ENCODE results near the gene IMPG2. TPM values are rescaled to one million over a fixed set of nuclear protein-coding genes. Genes with fewer than 3 reads are reported as not detected.

IMPG2 gene
- total RNA-seq, 2 donors from 2014 or later = 0.25 to 0.45 TPM

DNA sequence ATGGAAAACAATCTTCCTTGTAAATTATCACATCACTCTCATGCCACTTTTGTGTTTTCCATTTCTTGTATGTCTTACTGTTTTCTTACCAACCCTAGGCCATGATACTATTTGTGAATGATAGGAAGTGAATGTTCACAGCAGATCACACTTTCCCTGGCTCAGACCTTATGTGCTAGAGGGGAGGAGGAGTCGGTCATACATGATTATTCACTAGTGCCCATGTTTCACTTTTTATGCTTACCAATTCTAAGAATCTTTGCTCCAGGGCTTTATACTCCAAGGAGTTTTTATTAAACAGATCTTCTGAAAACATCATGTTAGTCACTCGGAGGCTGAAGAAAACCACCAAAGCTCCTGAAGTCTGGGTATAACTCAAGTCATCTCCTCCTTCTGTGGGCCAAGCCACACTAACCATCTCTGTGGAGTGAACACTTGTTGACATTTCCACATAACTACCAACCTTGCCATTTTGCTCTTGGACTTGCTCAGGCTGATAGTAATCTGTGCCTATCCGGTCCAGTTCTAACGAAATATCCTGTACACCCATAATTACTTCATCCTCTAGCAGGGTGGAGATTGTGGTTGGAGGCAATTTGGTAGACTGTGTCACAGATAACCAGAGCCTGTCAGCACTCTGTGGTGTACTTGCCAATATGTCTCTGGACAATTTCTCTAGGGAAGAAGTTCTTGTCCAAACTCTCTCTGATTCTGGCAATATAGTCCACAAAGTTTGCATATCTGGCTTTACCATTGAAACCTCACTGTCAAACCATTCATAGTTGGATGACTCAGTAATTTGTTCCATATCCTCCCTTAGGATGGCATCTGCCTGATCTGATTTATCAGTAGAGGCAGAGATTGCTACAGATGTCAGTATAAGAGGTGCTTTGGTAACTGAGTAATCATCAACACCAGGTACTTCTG, 76.8 kb downstream of the IMPG2 start:
- DNase-seq (ENCODE audit: low spot score) (no peak), ATAC-seq (peak in 1 of 2 donors; percentile 48)
- no peaks in the 10 kb centered on the region for H3K4me1 Mint-ChIP-seq (ENCODE audit: low read depth in 2 of 2)
- H3K9me3 Mint-ChIP-seq = no peaks in the 10 kb centered on the region
- no peaks in the 10 kb centered on the region for H3K27me3 Mint-ChIP-seq
- peaks cover 9% of the 10 kb centered on the region for H3K36me3 Mint-ChIP-seq
- H3K4me3 Mint-ChIP-seq = no peak overlapping the region
- H3K27ac Mint-ChIP-seq = no peak overlapping the region

DNA sequence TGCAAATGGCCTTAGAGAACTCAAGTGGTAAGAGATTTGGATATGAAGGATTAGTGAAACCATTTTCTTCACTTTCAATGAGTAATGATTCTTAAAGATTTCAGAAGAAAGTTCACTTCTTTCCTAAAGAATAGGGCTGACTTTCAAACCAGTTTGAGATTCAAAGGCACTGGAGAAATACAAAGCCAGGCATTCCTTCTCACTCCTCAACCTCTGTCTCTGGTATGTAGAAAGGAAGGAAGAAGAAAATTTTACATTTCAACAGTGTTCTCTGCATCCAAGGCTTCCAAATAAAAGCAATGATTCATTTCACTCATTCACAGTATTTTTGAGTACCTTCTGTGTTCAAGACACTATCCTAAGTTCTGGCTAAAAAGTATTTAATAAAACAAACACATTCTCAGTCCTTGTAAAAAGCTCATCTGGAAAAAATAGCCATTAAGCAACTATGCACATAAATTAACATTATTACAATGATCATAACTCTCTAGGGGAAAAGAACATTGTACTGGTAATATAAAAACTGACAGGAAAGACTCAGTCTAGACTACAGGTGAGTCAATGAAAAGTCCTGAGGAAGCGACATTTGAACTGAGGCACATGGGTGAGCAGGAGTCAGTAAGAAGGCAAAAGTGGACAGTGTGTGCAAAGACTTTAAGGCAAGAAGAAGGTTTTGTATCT, 79.5 kb downstream of the IMPG2 start:
- DNase-seq (ENCODE audit: low spot score) (no peak), ATAC-seq (no peak)
- peaks cover 6% of the 10 kb centered on the region for H3K36me3 Mint-ChIP-seq
- no peaks in the 10 kb centered on the region for H3K9me3 Mint-ChIP-seq
- no peaks in the 10 kb centered on the region for H3K27me3 Mint-ChIP-seq
- H3K4me3 Mint-ChIP-seq = no peak overlapping the region
- H3K27ac Mint-ChIP-seq = no peak overlapping the region
- H3K4me1 Mint-ChIP-seq (ENCODE audit: low read depth in 2 of 2) = no peaks in the 10 kb centered on the region

DNA sequence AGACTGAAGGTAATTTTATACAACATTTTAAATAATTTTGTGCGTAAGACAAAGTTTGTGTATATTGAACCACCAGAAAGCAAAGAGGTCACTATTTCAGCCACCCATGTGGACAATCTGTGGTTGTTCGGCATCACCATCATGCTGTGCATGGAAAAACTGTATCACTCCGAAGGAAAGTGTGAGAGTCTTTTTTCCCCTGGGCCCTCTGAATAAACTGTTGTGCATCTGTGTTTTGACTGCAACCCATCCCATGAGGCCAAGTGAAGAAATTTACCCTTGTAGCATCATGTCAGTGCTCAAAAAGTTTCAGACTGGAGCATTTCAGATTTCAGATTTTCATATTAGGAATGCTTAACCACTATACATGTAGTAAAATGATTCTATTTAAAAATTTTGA, 85.3 kb downstream of the IMPG2 start:
- no peak for ATAC-seq
- Mint-ChIP-seq H3K4me3 (no peak overlapping the region), H3K27ac (no peak overlapping the region), H3K36me3 (no peaks in the 10 kb centered on the region), H3K27me3 (no peaks in the 10 kb centered on the region), H3K9me3 (no peaks in the 10 kb centered on the region), H3K4me1 (ENCODE audit: low read depth in 2 of 2) (no peaks in the 10 kb centered on the region)
- no peak for DNase-seq (ENCODE audit: low spot score)

DNA sequence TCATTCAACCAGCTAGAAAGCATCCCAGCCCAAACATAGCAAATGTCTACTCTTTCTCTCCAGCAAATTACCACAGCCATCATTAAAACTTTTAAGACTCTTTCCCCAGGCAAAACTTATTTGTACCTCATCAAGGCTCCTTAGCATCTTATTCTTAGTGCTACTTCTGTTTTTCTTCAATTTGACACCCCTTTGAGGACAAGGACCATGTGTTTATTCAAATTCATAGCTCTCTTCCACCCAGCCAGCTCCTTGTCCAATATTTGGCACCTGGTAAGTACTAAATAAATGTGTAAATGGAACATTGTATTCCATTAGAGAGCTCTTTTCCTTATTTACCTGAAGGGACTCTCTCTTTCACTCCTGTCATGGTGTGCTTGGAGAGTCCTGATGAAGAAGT, 89.8 kb downstream of the IMPG2 start:
- H3K4me1 Mint-ChIP-seq (ENCODE audit: low read depth in 2 of 2) = no peaks in the 10 kb centered on the region
- no peak for DNase-seq (ENCODE audit: low spot score)
- H3K27me3 Mint-ChIP-seq = no peaks in the 10 kb centered on the region
- H3K27ac Mint-ChIP-seq = no peak overlapping the region
- no peak for ATAC-seq
- no peak overlapping the region for H3K4me3 Mint-ChIP-seq
- no peaks in the 10 kb centered on the region for H3K9me3 Mint-ChIP-seq
- no peaks in the 10 kb centered on the region for H3K36me3 Mint-ChIP-seq

DNA sequence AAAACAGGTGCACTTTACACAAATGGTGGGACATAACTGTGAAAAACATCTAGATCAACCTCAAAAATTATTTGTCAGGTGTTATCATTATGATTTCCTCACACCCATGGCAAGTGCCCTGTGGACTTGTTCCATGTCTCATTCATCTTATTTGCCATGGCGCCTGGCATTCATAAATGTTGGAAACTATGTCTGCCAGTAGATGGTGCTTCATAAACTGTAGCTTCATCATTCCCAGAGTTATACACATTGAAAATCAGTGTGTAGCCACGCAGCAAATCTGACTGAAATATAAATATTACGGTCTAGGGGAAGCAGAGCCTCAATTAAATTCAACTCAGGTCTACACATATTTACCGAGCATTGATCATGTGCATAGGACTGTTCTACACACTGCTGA, 90.7 kb downstream of the IMPG2 start:
- no peaks in the 10 kb centered on the region for H3K27me3 Mint-ChIP-seq
- no peak overlapping the region for H3K27ac Mint-ChIP-seq
- ATAC-seq (no peak), DNase-seq (ENCODE audit: low spot score) (no peak)
- no peaks in the 10 kb centered on the region for H3K4me1 Mint-ChIP-seq (ENCODE audit: low read depth in 2 of 2)
- H3K9me3 Mint-ChIP-seq = no peaks in the 10 kb centered on the region
- H3K36me3 Mint-ChIP-seq = no peaks in the 10 kb centered on the region
- no peak overlapping the region for H3K4me3 Mint-ChIP-seq

DNA sequence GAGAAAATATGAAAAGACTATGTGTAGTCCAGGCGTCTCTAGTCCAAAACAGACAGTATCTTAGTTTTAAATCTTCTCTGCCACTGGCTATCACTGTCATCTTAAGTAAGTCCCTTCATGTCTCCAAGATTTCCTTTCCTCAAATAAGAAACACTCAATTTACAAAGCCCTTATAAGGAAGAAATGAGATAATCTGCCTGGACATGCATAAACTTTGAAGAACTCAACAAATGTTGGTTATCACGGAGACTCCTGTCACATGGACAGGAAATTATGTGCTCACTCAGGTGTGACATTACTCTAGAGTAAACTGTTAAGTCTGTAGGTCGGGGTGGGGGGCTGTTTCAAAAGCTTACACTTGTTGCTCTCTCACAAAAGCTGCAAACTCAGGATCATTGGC, 91.9 kb downstream of the IMPG2 start:
- no peak for DNase-seq (ENCODE audit: low spot score)
- Mint-ChIP-seq H3K27me3 (no peaks in the 10 kb centered on the region), H3K4me3 (no peak overlapping the region), H3K27ac (no peak overlapping the region), H3K36me3 (no peaks in the 10 kb centered on the region), H3K9me3 (no peaks in the 10 kb centered on the region), H3K4me1 (ENCODE audit: low read depth in 2 of 2) (no peaks in the 10 kb centered on the region)
- ATAC-seq = no peak

DNA sequence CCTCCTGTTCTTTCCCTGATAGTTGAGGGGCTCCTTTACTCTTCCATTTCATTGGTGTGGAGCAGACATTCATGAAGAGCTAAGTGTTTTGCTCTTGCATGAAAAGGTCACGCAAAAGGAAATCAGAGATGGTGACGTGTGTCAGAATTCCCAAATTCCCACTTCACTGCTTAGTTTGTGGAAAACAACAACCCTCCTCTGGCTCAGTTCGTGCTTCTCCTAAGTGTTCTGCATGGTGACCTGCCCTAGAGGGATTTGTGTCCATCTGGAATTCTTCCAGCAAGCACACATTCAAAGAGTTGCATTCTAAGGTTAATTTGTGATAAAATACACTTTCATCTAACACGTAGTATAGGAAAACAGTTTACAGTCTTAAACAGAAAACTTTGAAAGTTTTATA, 95.6 kb downstream of the IMPG2 start:
- Mint-ChIP-seq H3K27me3 (no peaks in the 10 kb centered on the region), H3K4me1 (ENCODE audit: low read depth in 2 of 2) (no peaks in the 10 kb centered on the region), H3K27ac (no peak overlapping the region), H3K36me3 (no peaks in the 10 kb centered on the region), H3K4me3 (no peak overlapping the region), H3K9me3 (no peaks in the 10 kb centered on the region)
- ATAC-seq = no peak
- DNase-seq (ENCODE audit: low spot score) = no peak

DNA sequence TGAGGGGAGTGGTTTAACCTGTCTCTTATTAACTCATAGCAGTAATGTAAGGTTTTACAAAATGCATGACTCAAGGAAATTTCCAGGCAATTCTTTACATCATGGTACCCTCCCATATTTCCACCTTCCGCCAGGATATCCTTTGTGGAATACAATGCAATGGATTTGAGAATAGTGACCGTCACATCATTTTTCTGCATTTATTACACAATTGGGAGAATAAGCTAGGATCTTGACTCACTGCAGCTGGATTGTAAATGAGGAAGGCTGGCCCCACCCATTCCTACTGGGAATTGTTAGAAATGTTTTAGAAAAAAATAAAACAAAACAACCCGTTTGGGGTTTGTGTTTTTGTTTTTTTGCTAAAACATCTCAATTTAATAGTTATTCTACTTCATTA, 97.4 kb downstream of the IMPG2 start:
- no peak for ATAC-seq
- H3K27me3 Mint-ChIP-seq = no peaks in the 10 kb centered on the region
- no peaks in the 10 kb centered on the region for H3K9me3 Mint-ChIP-seq
- DNase-seq (ENCODE audit: low spot score) = no peak
- no peaks in the 10 kb centered on the region for H3K4me1 Mint-ChIP-seq (ENCODE audit: low read depth in 2 of 2)
- H3K27ac Mint-ChIP-seq = no peak overlapping the region
- no peak overlapping the region for H3K4me3 Mint-ChIP-seq
- H3K36me3 Mint-ChIP-seq = no peaks in the 10 kb centered on the region

DNA sequence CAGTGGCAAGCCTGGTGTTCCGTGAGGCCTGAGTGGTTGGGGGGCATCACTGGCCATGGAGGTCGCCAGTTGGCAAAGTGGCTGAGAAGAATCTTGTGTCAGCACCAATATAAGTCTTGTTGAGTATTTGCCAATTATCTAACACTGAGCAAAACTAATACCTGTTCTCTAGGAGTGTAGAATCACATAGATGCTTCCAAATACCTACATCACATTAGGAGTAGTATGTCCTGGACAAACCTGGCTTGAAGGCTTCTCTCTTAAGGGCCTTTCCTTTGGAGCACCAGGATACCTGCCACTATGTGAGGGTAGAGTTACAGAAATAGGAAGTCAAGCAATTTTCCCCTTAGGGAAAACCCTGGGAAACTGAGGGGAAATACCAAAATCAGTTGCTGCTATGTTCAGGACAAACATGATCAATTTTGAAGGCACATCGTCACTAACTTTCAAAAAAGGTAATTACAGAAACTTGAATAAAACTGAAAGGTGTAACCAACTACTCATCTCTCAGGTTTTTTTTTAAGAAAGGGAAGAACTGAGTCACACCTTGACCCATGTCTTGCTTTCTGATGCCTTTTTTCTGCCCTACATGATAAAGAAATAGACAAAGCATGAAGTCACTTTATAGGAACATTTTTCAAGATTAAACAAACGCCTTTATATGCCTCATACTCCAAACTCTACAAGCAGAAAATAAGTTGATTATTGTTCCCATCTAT, 100.4 kb downstream of the IMPG2 start:
- Mint-ChIP-seq H3K36me3 (no peaks in the 10 kb centered on the region), H3K4me3 (no peak overlapping the region), H3K27ac (no peak overlapping the region), H3K4me1 (ENCODE audit: low read depth in 2 of 2) (no peaks in the 10 kb centered on the region), H3K27me3 (no peaks in the 10 kb centered on the region), H3K9me3 (no peaks in the 10 kb centered on the region)
- DNase-seq (ENCODE audit: low spot score) (no peak), ATAC-seq (no peak)

DNA sequence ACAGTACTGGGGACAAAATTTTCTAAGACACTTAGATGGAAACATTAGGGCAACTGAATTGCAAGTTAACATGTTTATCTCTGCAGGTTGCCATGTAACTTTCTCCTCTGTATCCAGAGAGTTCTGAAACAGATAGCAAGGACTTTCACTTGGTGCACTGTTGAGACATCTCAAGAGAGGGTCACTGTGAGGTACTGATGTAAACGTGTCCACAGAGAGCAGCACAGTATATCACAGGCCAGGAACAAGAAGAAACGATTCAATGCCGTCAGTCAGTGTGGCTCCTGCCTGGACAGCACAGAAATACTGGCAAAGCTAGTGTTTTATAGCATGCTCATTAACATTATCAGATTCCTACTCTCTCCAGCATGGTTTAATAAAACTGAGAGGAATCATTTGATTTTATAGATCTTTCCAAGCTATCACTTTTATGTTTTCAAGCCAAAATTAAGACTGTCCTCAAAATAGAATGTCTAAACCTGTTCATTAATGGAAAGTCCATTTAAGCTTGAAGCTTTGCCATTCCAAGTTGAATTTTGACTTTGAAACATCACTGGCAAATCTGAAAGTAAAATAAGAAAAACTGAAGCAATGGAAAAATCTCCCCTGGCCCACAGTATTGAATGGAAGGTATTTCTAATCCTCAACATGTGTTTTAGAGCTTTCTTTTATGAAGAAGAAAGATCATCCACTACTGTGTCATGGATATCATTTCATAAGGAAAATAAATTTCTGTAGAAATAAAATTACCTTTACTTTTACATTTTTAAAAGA, 102.7 kb downstream of the IMPG2 start:
- no peaks in the 10 kb centered on the region for H3K36me3 Mint-ChIP-seq
- H3K4me3 Mint-ChIP-seq = no peak overlapping the region
- H3K27ac Mint-ChIP-seq = no peak overlapping the region
- H3K9me3 Mint-ChIP-seq = no peaks in the 10 kb centered on the region
- DNase-seq (ENCODE audit: low spot score) (no peak), ATAC-seq (no peak)
- no peaks in the 10 kb centered on the region for H3K4me1 Mint-ChIP-seq (ENCODE audit: low read depth in 2 of 2)
- H3K27me3 Mint-ChIP-seq = no peaks in the 10 kb centered on the region

DNA sequence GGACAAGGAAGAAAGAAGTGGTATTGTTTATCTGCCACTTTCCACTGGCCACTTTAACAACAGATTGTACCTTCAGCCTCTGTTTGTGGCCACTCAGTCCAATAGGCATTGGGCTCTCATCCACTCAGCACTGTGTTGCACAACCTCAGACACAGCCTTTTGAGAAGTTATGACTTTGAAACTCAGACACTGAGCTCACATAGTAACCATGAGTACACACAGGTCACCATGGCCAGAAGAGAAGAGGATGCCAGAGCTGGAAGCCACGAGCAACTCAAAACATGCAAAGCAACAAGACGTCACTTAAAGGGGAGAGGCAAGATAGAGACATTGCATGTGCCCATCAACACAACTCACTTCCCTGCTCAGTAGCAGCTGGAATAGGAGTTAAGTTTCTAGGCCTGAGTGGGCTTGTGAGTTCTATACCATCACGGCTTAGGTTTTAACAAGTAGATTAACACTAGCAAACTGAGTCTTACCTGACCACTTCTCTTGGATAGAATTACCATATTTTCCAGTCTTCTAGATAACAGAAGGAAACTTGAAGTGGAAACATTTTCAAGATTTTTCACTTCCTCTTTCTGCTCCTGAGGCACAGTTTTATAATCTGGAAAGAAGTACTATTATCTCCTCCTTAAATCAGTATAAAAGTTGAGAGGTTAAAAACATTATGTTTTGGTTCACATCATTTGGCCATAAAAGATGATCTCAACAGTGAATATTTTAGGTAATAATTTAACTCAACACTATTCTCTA, 103.5 kb downstream of the IMPG2 start:
- Mint-ChIP-seq H3K4me3 (no peak overlapping the region), H3K9me3 (no peaks in the 10 kb centered on the region), H3K36me3 (no peaks in the 10 kb centered on the region), H3K27me3 (no peaks in the 10 kb centered on the region), H3K4me1 (ENCODE audit: low read depth in 2 of 2) (no peaks in the 10 kb centered on the region), H3K27ac (no peak overlapping the region)
- DNase-seq (ENCODE audit: low spot score) (no peak), ATAC-seq (peak in 1 of 2 donors; percentile 38)

DNA sequence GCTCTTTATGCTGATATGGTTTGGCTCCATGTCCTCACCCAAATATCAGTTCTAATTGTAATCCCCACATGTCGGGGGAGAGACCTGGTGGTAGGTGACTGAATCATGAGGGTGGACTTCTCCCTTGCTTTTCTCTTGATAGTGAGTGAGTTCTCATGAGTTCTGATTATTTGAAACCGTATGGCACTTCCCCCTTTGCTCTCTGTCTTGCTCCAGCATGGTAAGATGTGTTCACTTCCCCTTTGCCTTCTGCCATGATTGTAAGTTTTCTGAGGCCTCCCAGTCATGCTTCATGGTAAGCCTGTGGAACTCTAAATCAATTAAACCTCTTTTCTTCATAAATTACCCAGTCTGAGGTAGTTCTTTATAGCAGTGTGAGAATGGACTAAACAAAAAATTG, 107.6 kb downstream of the IMPG2 start:
- Mint-ChIP-seq H3K27ac (no peak overlapping the region), H3K27me3 (peaks cover 7 to 13% of the 10 kb centered on the region in 2 donors), H3K9me3 (peaks cover 3% of the 10 kb centered on the region), H3K36me3 (no peaks in the 10 kb centered on the region), H3K4me1 (ENCODE audit: low read depth in 2 of 2) (no peaks in the 10 kb centered on the region), H3K4me3 (no peak overlapping the region)
- no peak for DNase-seq (ENCODE audit: low spot score)
- ATAC-seq = no peak

DNA sequence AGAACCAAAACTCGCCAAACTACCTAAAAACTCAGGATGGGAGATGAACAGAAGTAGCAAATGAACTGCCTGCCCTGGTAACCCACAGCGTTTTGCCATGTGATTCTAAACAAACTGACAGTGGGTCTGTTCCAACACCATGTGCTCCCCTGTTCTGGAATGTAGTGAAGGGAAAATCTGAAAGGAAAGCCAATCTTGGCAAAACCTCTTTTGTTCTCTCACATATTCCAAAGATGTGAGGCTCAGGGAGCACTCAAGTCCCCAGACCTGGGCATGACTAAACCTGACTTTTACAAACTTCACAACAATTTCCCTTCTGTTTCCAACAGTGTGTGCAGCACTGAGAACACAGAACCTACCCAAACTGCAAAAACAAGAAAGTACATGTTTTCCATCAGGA, 116.1 kb downstream of the IMPG2 start:
- no peak overlapping the region for H3K4me3 Mint-ChIP-seq
- ATAC-seq (no peak), DNase-seq (ENCODE audit: low spot score) (no peak)
- no peak overlapping the region for H3K27ac Mint-ChIP-seq
- H3K36me3 Mint-ChIP-seq = no peaks in the 10 kb centered on the region
- peaks cover 3% of the 10 kb centered on the region for H3K9me3 Mint-ChIP-seq
- H3K27me3 Mint-ChIP-seq = peaks cover 26 to 41% of the 10 kb centered on the region in 2 donors
- no peaks in the 10 kb centered on the region for H3K4me1 Mint-ChIP-seq (ENCODE audit: low read depth in 2 of 2)

Data from natural killer cell treated with Interleukin-12 subunit alpha and Interleukin-12 subunit beta and Interleukin-15 and Interleukin-18, amount 100 ng/mL, for 72 hours (primary cell).